ENCODE data around the gene C6orf47. TPM values are rescaled to one million over a fixed set of nuclear protein-coding genes. Genes with fewer than 3 reads are reported as not detected.

Gene C6orf47
- total RNA-seq, 1 experiment from 2014 or later = 37.5 TPM

- no peak for DNase-seq (ENCODE audit: low read depth)
These were observed 27.5 kb upstream of the C6orf47 start for GRCh38 chr6:31687860-31688693.

GRCh38 chr6:31687321-31687720 is 26.7 kb upstream of the C6orf47 start:
- no peak for DNase-seq (ENCODE audit: low read depth)

GRCh38 chr6:31686483-31686882 is 25.9 kb upstream of the C6orf47 start:
- no peak for DNase-seq (ENCODE audit: low read depth)

GRCh38 chr6:31683591-31683990 is 23.0 kb upstream of the C6orf47 start:
- no peak for DNase-seq (ENCODE audit: low read depth)

- peak; percentile 67 for DNase-seq (ENCODE audit: low read depth)
These were observed 20.6 kb upstream of the C6orf47 start for GRCh38 chr6:31681135-31681671.

GRCh38 chr6:31680226-31681134 is 19.9 kb upstream of the C6orf47 start, which contains the start of gene LY6G5C:
Gene LY6G5C (minus strand): TSS chr6:31681067. CDS start chr6:31680373, 694 bp downstream.
- peak; percentile 93 for DNase-seq (ENCODE audit: low read depth)

GRCh38 chr6:31677955-31678354 is 17.4 kb upstream of the C6orf47 start:
- DNase-seq (ENCODE audit: low read depth) = no peak

GRCh38 chr6:31676904-31677303 is 16.3 kb upstream of the C6orf47 start:
- DNase-seq (ENCODE audit: low read depth) = no peak

GRCh38 chr6:31676322-31676903 is 15.8 kb upstream of the C6orf47 start:
- no peak for DNase-seq (ENCODE audit: low read depth)

- no peak for DNase-seq (ENCODE audit: low read depth)
These were observed 9.1 kb upstream of the C6orf47 start, which contains the start of gene LY6G5B for GRCh38 chr6:31669676-31670075. Gene LY6G5B (plus strand): TSS chr6:31669976. CDS start chr6:31670951, 975 bp downstream.

GRCh38 chr6:31666337-31666965 is 5.9 kb upstream of the C6orf47 start:
- peak; percentile 33 for DNase-seq (ENCODE audit: low read depth)

GRCh38 chr6:31665501-31666336 is 5.1 kb upstream of the C6orf47 start, which contains the start of gene CSNK2B:
Gene CSNK2B (plus strand): TSS chr6:31666080. CDS start chr6:31666832, 752 bp downstream.
- DNase-seq (ENCODE audit: low read depth) = peak; percentile 100

GRCh38 chr6:31664790-31665500 is 4.4 kb upstream of the C6orf47 start, which contains the start of gene GPANK1:
Gene GPANK1 (minus strand): TSS chr6:31664997. CDS start chr6:31664478, 519 bp downstream.
- peak; percentile 99 for DNase-seq (ENCODE audit: low read depth)

- peak; percentile 95 for DNase-seq (ENCODE audit: low read depth)
These were observed 3.6 kb upstream of the C6orf47 start for GRCh38 chr6:31663961-31664789.

GRCh38 chr6:31663126-31663960 is 2.8 kb upstream of the C6orf47 start:
- DNase-seq (ENCODE audit: low read depth) = no peak

- no peak for DNase-seq (ENCODE audit: low read depth)
These were observed 1.6 kb upstream of the C6orf47 start for GRCh38 chr6:31662124-31662723.
